ENCODE results near the gene CDC16. TPM values are rescaled to one million over a fixed set of nuclear protein-coding genes. Genes with fewer than 3 reads are reported as not detected.

Gene CDC16
- total and polyA plus RNA-seq, 2 of the 13 experiments (the other 11 are each of a cell fraction or from before 2014, with no cell fraction given), result 24.2 to 60.9 TPM

- TF ChIP-seq PATZ1 (CRISPR knock-in tag; IDR thresholded peaks at IDR 0.05) (peak; percentile 43; the same call in 1 of the 2 replicates), ZNF619 (CRISPR knock-in tag; IDR thresholded peaks at IDR 0.05) (no peak), NFAT5 (CRISPR knock-in tag; IDR thresholded peaks at IDR 0.05) (peak; percentile 62), RERE (CRISPR knock-in tag; IDR thresholded peaks at IDR 0.05; ENCODE audit: low read depth) (no peak; the same call in 1 of the 2 replicates), FOXA1 (IDR thresholded peaks at IDR 0.05) (no peak), FOXA1 (CRISPR knock-in tag; IDR thresholded peaks at IDR 0.05) (peak; percentile 11; the same call in 1 of the 2 replicates), FUBP1 (CRISPR knock-in tag; IDR thresholded peaks at IDR 0.05; ENCODE audit: borderline replicate concordance) (no peak), ZBTB10 (CRISPR knock-in tag; IDR thresholded peaks at IDR 0.05; ENCODE audit: borderline replicate concordance) (0 out of 2 replicates have a peak, but pooled peaks have one; percentile 29), RARA (CRISPR knock-in tag; IDR thresholded peaks at IDR 0.05) (no peak)
Measured at GRCh38 chr13:114314074-114314912, 79.6 kb downstream of the CDC16 start, which contains the start of gene CHAMP1 (continued).
